Islet of Langerhans (tissue), 1 donor: Measurements from ENCODE around the gene OR2F2.

Experiments used
- FAIRE-seq: peaks from one replicate; lab custom pipeline; 2011; peaks lifted over from hg19 to GRCh38; lab: Jason Lieb, UNC

The OR2F2 gene

GRCh38 chr7:143979998-143980397 is 45.0 kb downstream of the OR2F2 start:
- FAIRE-seq = no peak

- FAIRE-seq = no peak
Observed at GRCh38 chr7:143980746-143981510, 45.9 kb downstream of the OR2F2 start.

- no peak for FAIRE-seq
Observed at GRCh38 chr7:143983960-143984359, 48.9 kb downstream of the OR2F2 start.
